ENCODE results near the gene LHPP.
A peak's percentile ranks its signal among the peaks of the same experiment; 100 is the strongest.

LHPP gene

DNA sequence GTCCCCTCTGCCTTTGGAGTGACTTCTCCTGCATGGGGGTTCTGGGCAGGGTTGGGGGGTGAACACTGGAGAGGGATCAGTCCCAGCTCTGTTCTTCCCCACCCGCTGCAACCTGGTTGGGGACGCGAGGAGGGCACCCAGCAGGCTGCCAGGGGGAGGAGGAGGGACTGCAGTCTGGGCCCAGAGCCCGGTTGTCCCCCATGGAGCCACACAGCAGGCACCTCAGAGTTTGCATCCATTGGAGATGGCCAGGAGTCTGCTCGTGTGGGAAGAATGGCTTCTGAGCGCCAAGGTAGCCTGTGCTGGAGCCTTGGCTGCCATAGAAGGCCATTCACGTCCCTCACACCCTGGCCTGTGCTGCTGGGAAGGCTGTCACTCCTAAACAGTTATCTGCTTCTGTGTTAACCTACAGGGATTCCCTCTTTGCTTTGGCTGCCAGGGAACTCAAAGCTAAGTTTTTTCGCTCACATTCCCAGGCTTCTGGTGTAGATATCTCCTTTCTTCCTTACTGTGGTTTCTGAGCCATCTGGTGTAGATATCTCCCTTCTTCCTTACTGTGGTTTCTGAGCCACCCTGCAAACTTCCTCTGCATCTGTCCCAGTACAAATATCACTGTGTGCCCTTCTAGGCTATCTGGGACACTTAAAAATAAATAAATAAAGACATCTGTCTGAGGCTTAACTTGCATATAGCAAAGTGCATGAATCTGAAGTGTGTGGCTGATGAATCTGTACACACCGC, 133.7 kb downstream of the LHPP start:
- DNase-seq (ENCODE audit: low spot score): no peak

GRCh38 chr10:124596116-124596785, 134.6 kb downstream of the LHPP start:
- DNase-seq (ENCODE audit: low spot score): no peak

GRCh38 chr10:124596962-124597845, 135.6 kb downstream of the LHPP start:
- no peak for DNase-seq (ENCODE audit: low spot score)

DNA sequence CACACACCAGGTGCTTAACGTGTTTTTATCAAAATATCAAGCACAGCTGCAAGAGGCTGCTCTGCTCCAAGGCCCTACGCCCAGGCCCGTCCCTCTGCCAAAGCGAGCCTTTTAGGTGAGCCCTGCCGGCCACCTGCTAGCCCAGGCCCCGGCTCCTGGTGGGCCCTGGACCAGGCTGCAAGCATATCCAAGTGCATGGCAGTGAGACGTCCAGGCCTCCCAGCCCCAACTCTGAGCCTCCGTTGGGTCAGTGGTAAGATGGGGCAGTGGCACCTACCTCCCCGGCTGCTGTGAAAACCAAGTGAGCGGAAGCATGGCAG, 136.2 kb downstream of the LHPP start:
- no peak for DNase-seq (ENCODE audit: low spot score)

- no peak for DNase-seq (ENCODE audit: low spot score)
Measured at GRCh38 chr10:124598196-124598595, 136.6 kb downstream of the LHPP start.

GRCh38 chr10:124598773-124599587, 137.4 kb downstream of the LHPP start:
- DNase-seq (ENCODE audit: low spot score): no peak

- no peak for DNase-seq (ENCODE audit: low spot score)
Measured at GRCh38 chr10:124599588-124600050, 138.0 kb downstream of the LHPP start.

DNA sequence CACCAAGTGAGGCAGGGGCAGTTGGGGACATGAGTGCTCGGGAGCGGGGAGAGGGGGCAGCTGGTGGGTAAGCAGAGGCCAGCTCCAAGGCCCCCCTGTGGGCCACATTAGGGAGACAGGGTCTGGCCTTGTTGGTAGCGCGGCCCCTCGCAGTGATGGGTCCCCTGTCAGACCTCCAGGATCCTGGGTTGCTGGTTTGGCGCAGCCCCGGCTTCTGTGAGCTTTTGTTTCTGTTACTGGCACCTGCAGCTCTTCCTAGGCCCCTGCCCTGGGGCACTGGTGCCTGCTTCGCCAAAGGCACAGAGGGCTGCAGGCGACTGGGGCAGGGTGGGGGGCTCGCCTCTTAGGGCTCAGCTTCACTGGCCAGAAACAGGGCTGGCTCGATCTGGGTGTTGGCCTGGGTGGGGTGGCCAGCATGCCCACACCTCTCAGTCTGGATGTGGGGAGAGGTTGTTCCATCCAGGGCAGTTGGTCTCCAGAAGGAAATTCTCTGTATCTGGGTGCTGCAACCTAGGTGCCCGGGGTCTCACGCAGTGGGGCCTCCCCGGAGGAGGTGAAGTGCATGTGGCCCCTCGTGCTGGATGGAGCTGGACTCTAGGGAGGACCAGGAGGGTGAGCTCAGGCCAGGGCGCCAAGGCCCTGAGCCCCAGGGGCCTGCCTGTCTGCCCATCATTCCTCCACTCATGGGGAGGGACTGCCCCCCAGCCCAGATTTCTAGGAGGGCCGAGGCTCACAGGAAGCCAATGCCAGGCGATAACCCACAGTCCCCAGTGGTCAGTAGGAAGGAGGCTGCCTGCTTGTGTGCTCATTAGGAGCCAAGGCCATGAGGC, 138.6 kb downstream of the LHPP start:
- DNase-seq (ENCODE audit: low spot score): no peak

DNA sequence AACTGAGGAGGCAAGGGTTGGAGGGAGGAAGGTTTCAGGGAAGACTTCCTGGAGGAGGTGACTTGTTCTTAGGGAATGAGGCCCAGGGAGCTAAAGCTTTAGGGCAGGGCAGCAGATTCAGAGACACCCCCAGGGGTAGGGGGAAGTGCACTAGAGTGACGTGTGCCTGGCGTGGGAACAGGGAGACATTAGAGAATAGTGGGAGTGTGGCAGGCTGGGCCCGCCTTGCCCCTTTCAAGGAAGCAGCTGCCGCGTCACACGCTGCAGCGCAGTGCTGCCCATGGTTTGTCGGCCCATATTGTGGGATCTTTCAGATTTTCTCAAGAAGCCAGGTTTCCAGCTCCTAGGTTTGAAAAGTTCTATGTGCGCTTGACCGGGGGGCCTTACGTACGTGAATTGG, 139.4 kb downstream of the LHPP start:
- DNase-seq (ENCODE audit: low spot score): no peak

GRCh38 chr10:124601431-124602120, 140.0 kb downstream of the LHPP start:
- DNase-seq (ENCODE audit: low spot score): no peak

DNA sequence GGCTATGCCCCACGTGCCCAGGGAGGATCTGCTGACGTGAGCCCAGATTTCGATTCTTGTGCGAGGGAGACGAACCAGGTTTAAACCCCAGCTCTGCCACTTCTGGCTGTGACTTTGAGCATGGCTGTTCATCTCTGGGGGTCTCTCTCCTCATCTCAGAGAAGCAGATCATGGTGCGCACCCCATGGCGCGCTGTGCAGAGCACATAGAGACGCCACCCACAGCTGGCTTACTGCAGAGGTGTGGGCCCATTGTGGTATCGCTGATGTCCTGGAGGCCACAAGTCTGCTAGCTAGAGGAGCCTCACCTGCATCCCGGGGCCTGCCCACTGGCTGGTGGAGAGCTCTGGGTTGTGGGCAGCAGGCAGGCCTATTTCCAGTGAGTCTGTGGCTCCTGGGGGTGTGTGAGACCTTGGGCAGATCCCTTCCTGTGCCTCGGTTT, 140.5 kb downstream of the LHPP start:
- DNase-seq (ENCODE audit: low spot score): no peak

DNA sequence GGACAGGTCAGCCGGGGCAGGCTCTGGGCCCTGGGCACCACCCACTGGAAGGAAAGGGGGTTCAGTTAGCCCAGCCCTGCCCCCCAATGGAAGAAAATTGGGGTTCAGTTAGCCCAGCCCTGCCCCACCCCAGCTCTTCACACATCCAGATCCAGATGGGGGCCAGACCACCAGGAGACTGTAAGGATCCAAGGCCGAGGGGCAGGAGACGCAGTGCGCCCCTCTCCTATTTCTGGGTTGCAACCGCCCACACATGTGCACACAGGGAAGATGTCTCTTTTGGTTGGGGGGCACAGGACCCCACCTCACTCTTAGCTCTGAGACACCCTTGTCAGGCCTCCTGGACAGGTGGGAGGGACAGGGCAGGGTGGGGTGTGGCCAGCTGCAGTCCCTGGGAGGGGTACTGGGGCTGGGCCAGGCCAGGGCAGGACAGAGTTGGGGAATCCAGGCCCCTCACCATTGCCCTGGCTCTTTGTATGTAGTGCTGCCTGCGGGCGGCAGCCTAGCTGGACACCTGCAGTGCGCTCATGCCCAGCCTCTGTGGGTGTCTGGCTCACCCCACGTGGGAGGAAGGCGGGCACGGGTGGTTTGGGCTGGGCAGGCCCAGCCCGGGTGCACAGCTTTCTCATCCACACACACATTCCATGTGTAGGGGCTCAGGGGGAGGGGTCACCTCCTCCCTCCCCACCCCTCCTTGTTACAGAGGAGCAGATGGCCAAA, 141.2 kb downstream of the LHPP start:
- DNase-seq (ENCODE audit: low spot score): no peak

GRCh38 chr10:124603376-124604213, 142.0 kb downstream of the LHPP start:
- DNase-seq (ENCODE audit: low spot score): no peak

DNA sequence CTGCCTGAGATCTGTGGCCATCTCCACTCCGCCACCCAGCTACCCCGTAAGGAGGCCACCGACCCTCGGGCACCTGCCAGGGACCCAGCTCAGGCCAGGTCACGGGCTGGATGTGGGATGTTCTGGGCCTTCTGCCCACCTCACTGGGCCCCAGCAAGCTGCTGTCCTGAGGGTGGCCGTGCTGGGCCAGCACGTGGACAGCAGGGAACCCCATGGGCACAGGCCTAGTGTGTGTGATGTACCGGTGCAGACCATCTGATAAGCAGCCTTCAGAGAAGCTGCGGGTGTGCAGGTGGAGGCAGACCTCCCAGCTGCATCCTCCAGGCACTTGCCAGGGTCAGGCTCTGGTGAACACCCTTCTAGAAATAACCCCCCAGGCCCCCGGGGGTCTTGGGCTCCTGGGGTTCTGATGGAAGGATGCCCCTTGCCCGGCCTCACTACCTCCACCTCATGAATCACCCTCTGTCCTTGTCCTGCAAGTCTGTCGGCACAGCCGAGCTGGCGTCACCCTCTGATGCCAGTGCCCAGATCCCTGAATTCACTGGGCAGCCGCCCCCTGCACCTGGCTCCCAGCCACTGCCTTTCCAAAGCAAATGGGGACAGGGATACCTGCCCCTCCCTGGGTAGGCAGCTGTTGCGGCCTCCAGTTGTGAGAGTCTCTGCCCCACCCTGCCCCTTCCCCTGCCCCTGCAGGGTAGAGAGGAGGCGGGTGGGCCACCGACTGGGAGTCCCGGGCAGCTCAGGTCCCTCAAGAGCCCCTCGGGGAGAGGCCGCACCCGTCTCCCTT, 142.8 kb downstream of the LHPP start:
- no peak for DNase-seq (ENCODE audit: low spot score)

DNA sequence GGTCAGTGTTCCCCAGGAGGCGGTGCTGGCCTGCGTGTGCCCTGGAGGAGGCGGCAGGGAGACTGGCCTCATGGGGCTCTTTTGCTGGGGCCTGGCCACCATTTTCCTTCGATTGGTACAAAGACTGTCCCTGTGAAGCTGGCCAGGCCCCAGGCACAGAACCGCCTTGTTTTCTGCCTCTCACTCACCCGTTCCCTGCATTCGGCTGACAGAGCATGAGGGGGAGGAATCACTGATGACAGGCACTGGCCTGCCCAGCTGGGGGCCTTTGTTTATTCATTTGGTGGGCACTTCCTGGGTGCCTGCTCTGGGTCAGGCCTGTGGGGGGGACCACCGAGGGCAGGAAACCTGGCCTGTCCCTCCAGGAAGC, 143.4 kb downstream of the LHPP start:
- peak; percentile 57 for DNase-seq (ENCODE audit: low spot score)

DNA sequence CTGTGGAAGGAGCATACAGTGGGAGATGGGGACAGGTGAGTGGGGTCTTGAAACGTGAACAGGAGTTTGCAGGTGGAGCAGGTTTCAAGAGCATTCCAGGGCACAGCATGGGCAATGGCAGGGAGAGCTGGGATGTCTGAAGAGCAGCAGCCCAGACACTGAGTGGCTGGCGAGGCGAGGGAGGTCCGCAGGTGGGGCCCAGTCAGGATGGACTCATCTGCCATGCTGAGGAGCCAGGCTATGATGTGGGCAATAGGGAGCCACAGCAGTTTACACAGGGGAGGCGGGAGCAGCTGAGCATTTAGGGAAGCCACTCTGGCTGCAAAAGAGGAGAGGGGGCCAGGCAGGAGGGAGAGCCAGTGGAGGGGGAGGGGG, 143.8 kb downstream of the LHPP start:
- DNase-seq (ENCODE audit: low spot score): no peak

DNA sequence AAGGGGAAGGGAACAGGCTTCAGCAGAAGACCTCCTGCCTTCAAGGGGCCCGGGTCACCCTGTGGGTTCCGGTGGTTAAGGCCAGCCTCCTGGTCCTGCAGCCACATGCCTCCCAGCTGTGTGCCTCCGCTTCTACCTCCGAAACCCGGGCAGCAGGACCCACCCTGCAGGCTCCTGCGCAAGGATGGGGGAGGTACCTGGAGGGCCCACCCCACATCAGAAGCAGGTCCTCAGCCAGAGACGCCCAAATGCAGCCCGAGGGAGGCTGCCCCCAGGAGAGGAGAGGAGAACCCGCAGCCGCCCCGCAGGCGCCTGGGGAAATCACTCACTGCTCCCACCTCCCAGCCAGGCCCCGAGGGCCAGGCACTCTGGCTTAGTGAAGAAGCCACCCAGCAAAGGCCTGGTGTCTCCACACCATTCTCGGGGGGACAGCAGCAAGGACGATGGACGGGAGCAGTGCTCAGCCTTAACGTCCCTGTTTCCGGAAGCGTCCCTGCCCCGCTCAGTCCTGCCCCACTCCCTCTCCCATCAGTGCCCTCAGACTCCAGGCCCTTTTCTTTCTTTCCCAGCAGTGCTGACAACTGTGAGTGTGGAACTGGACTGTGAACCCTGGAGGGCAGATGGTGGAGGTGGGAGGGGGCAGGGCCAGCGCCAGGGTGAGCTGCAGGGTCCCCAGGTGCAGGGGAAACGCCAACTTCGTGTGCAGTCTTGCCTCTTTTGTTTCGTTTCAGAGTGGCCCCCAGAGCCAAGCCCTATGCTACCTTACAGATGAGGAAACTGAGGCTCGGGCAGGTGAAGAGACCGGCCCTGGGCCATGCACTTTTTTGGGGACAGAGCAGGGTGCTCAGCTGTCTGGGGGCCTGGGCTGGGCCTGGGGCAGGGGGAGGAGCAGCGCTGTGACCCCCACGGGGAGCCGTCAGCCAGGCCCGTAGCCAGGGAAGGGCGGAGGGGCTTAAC, 144.5 kb downstream of the LHPP start:
- no peak for DNase-seq (ENCODE audit: low spot score)
